ENCODE results near the gene CEP72. TPM values are rescaled to one million over a fixed set of nuclear protein-coding genes. Genes with fewer than 3 reads are reported as not detected.
A peak's percentile ranks its signal among the peaks of the same experiment; 100 is the strongest.

Gene CEP72
- polyA plus RNA-seq, 1 of the 3 experiments (the other 2 are of a cell fraction): 4.4 TPM

GRCh38 chr5:570886-571285 lies 41.3 kb upstream of the CEP72 start:
- no peak overlapping the region for H3K9ac ChIP-seq
- DNase-seq: no peak
- no peak overlapping the region for H3K4me3 ChIP-seq (ENCODE audit: low read depth in 2 of 2, low read length in 1 of 2)
- ChIA-PET POLR2A (no interaction called here), CTCF (no interaction called here)
- H3F3A ChIP-seq (replicated peaks; ENCODE audit: insufficient read depth): no peaks in the 10 kb centered on the region
- H2AFZ ChIP-seq (ENCODE audit: low read depth): no peak overlapping the region
- H3K4me1 ChIP-seq (ENCODE audit: control insufficient read depth in 1 of 2, insufficient read depth in 2 of 2, low read depth in 1 of 2, low read length in 1 of 2): no peaks in the 10 kb centered on the region
- TF ChIP-seq ELF1 (IDR thresholded peaks at IDR 0.05) (no peak), PBX3 (IDR thresholded peaks at IDR 0.05) (no peak), EZH2phosphoT487 (IDR thresholded peaks at IDR 0.05; ENCODE audit: borderline replicate concordance, low read depth) (no peak), FOXM1 (IDR thresholded peaks at IDR 0.05; ENCODE audit: low read depth) (no peak), MXI1 (IDR thresholded peaks at IDR 0.05; ENCODE audit: low read depth, low read length) (no peak), MEF2A (IDR thresholded peaks at IDR 0.05; ENCODE audit: borderline replicate concordance, low read depth) (no peak), RAD21 (IDR thresholded peaks at IDR 0.05; ENCODE audit: low read length) (no peak), NFIC (IDR thresholded peaks at IDR 0.05; ENCODE audit: borderline replicate concordance) (no peak), CHD2 (IDR thresholded peaks at IDR 0.05; ENCODE audit: low read length, partially characterized antibody) (no peak), IRF3 (IDR thresholded peaks at IDR 0.05; ENCODE audit: low read depth, low read length) (no peak), USF1 (IDR thresholded peaks at IDR 0.05; ENCODE audit: borderline replicate concordance, low read depth) (no peak), JUND (IDR thresholded peaks at IDR 0.05) (no peak), SMC3 (IDR thresholded peaks at IDR 0.05; ENCODE audit: low read depth, low read length) (no peak), FOSL2 (IDR thresholded peaks at IDR 0.05; ENCODE audit: borderline replicate concordance, low read depth) (no peak), MAX (IDR thresholded peaks at IDR 0.05; ENCODE audit: low read depth) (no peak), GABPA (IDR thresholded peaks at IDR 0.05; ENCODE audit: low read depth) (no peak)
- 61% methylated on average over 4 of the region's 8 CpGs for WGBS (ENCODE audit: low lambda C conversion rate)
- H4K20me1 ChIP-seq (ENCODE audit: insufficient read depth): no peaks in the 10 kb centered on the region
- peaks cover 41% of the 10 kb centered on the region for H3K27me3 ChIP-seq (ENCODE audit: insufficient read depth)
- no peaks in the 10 kb centered on the region for H3K79me2 ChIP-seq (ENCODE audit: insufficient read depth)
- H3K4me2 ChIP-seq: no peak overlapping the region
- no peaks in the 10 kb centered on the region for H3K36me3 ChIP-seq (replicated peaks in 1 of 2; ENCODE audit: control insufficient read depth in 1 of 2, insufficient read depth in 2 of 2, low read length in 1 of 2)
- 0 out of 2 replicates have a peak, but pooled peaks cover 3% of the 10 kb centered on the region for H3K9me3 ChIP-seq
- H3K9me2 ChIP-seq: no peaks in the 10 kb centered on the region
- H3K27ac ChIP-seq (ENCODE audit: low read depth in 2 of 2, low read length in 1 of 2): no peak overlapping the region

GRCh38 chr5:571791-572190 lies 40.3 kb upstream of the CEP72 start:
- Histone ChIP-seq H4K20me1 (ENCODE audit: insufficient read depth) (no peaks in the 10 kb centered on the region), H2AFZ (ENCODE audit: low read depth) (no peak overlapping the region), H3K36me3 (replicated peaks in 1 of 2; ENCODE audit: control insufficient read depth in 1 of 2, insufficient read depth in 2 of 2, low read length in 1 of 2) (no peaks in the 10 kb centered on the region), H3K4me2 (no peak overlapping the region), H3K9me3 (no peaks in the 10 kb centered on the region), H3K27ac (ENCODE audit: low read depth in 2 of 2, low read length in 1 of 2) (no peak overlapping the region), H3K4me3 (ENCODE audit: low read depth in 2 of 2, low read length in 1 of 2) (no peak overlapping the region), H3K9me2 (no peaks in the 10 kb centered on the region), H3K4me1 (ENCODE audit: control insufficient read depth in 1 of 2, insufficient read depth in 2 of 2, low read depth in 1 of 2, low read length in 1 of 2) (no peaks in the 10 kb centered on the region), H3F3A (replicated peaks; ENCODE audit: insufficient read depth) (no peaks in the 10 kb centered on the region), H3K27me3 (ENCODE audit: insufficient read depth) (peaks cover 32% of the 10 kb centered on the region), H3K9ac (no peak overlapping the region), H3K79me2 (ENCODE audit: insufficient read depth) (no peaks in the 10 kb centered on the region)
- peak; percentile 6 for DNase-seq
- TF ChIP-seq IRF3 (IDR thresholded peaks at IDR 0.05; ENCODE audit: low read depth, low read length): no peak
- no peak for TF ChIP-seq ELF1 (IDR thresholded peaks at IDR 0.05)
- no peak for TF ChIP-seq SMC3 (IDR thresholded peaks at IDR 0.05; ENCODE audit: low read depth, low read length)
- TF ChIP-seq MEF2A (IDR thresholded peaks at IDR 0.05; ENCODE audit: borderline replicate concordance, low read depth): no peak
- no peak for TF ChIP-seq NFIC (IDR thresholded peaks at IDR 0.05; ENCODE audit: borderline replicate concordance)
- no peak for TF ChIP-seq USF2 (IDR thresholded peaks at IDR 0.05; ENCODE audit: borderline replicate concordance, low read depth, low read length)
- TF ChIP-seq FOXJ3 (CRISPR knock-in tag; IDR thresholded peaks at IDR 0.05): no peak
- TF ChIP-seq MAX (IDR thresholded peaks at IDR 0.05; ENCODE audit: low read depth): no peak
- no peak for TF ChIP-seq POLR2AphosphoS5 (IDR thresholded peaks at IDR 0.05; ENCODE audit: low read depth, low read length)
- TF ChIP-seq RAD21 (IDR thresholded peaks at IDR 0.05; ENCODE audit: low read length): no peak
- TF ChIP-seq EP300 (IDR thresholded peaks at IDR 0.05; ENCODE audit: borderline replicate concordance in 1 of 2, low read depth in 1 of 2, low read length in 1 of 2): no peak
- TF ChIP-seq TCF12 (IDR thresholded peaks at IDR 0.05): no peak
- no peak for TF ChIP-seq SIN3A (IDR thresholded peaks at IDR 0.05; ENCODE audit: borderline replicate concordance, low read depth, low read length)
- no peak for TF ChIP-seq RFX5 (IDR thresholded peaks at IDR 0.05; ENCODE audit: low read length)
- TF ChIP-seq RCOR1 (IDR thresholded peaks at IDR 0.05; ENCODE audit: low read length): no peak
- WGBS (ENCODE audit: low lambda C conversion rate): 58% methylated on average over 11 of the region's 13 CpGs
- ChIA-PET POLR2A (no interaction called here), CTCF (no interaction called here)

Data from SK-N-SH (cell line).